PC-3 (cell line): ENCODE results near the gene NSUN5. TPM values are rescaled to one million over a fixed set of nuclear protein-coding genes. Genes with fewer than 3 reads are reported as not detected.
A peak's percentile ranks its signal among the peaks of the same experiment; 100 is the strongest.
"Not testable (repeated sequence)": the region's sequence is repeated elsewhere in the genome, so short reads cannot be mapped to it uniquely, and the experiment has no call there.

Source experiments
- ATAC-seq: fragments of 200-7000 bp; cut with Tn5 transposase; 2 replicates; pipeline ENCODE4 v1.9.1; 2020; ENCODE audit warnings: mild to moderate bottlenecking, moderate library complexity
- BruUV-seq: library from RNA; stranded (reverse); fragments of 400-500 nt; replicated peaks from 2 replicates; lab custom pipeline; 2021; lab: Mats Ljungman, UMichigan
- CTCF ChIA-PET: fragments of 300-600 bp; sonication (Branson Sonifier 250); formaldehyde crosslinking; loops from one replicate; lab custom pipeline; 2022; ENCODE audit warnings: antibody characterized with exemption; lab: Charles Lee
- POLR2A ChIA-PET: fragments of 300-600 bp; sonication (Branson Sonifier 250); formaldehyde crosslinking; loops from one replicate; lab custom pipeline; 2022; ENCODE audit warnings: antibody characterized with exemption; ENCODE audit not compliant: unreplicated experiment; lab: Charles Lee
- DNase-seq: peaks from one replicate; pipeline ENCODE4 v3.0.0-alpha.2; 2015
- H2AFZ ChIP-seq: fragments of 300-600 bp; sonication (generic); 2 replicates; pipeline ENCODE4 v1.6.0; 2016; ENCODE audit warnings: antibody characterized with exemption, low read length
- H3F3A ChIP-seq: fragments of 300-600 bp; sonication (generic); one replicate; pipeline ENCODE4 v1.6.0; 2017; ENCODE audit warnings: antibody characterized with exemption, low read length, control low read depth, mild to moderate bottlenecking; ENCODE audit not compliant: unreplicated experiment
- H3K27ac ChIP-seq: fragments of 300-600 bp; sonication (generic); 2 replicates; pipeline ENCODE4 v1.5.1; 2016; ENCODE audit warnings: mild to moderate bottlenecking, low read length
- H3K27me3 ChIP-seq: fragments of 300-600 bp; sonication (generic); 2 replicates; pipeline ENCODE4 v1.6.1; 2016; ENCODE audit warnings: low read length, mixed read lengths
- H3K36me3 ChIP-seq: fragments of 300-600 bp; sonication (generic); 2 replicates; pipeline ENCODE4 v1.6.1; 2016; ENCODE audit warnings: low read depth, mixed run types, low read length, mixed read lengths
- H3K4me1 ChIP-seq: fragments of 300-600 bp; sonication (generic); 2 replicates; pipeline ENCODE4 v1.5.1; 2016; ENCODE audit warnings: low read length; ENCODE audit not compliant: insufficient read depth
- H3K4me2 ChIP-seq: fragments of 300-600 bp; sonication (generic); 2 replicates; pipeline ENCODE4 v1.6.0; 2016; ENCODE audit warnings: low read length
- H3K4me3 ChIP-seq: fragments of 300-600 bp; sonication (generic); 2 replicates; pipeline ENCODE4 v1.5.1; 2016; ENCODE audit warnings: mild to moderate bottlenecking, low read length, mixed read lengths
- H3K79me2 ChIP-seq: fragments of 300-600 bp; sonication (generic); 2 replicates; pipeline ENCODE4 v1.6.1; 2017; ENCODE audit warnings: low read length, mixed read lengths
- H3K9ac ChIP-seq: fragments of 300-600 bp; sonication (generic); 2 replicates; pipeline ENCODE4 v1.6.0; 2016; ENCODE audit warnings: mild to moderate bottlenecking, low read length
- H3K9me2 ChIP-seq: fragments of 300-600 bp; sonication (generic); replicated peaks from 2 replicates; pipeline ENCODE4 v1.6.1; 2016; ENCODE audit warnings: mixed run types, low read length, mixed read lengths
- H3K9me3 ChIP-seq: fragments of 300-600 bp; sonication (generic); 2 replicates; pipeline ENCODE4 v1.6.1; 2016; ENCODE audit warnings: low read length, mixed read lengths
- H4K20me1 ChIP-seq: fragments of 300-600 bp; sonication (generic); 2 replicates; pipeline ENCODE4 v1.6.1; 2016; ENCODE audit warnings: low read length, mixed read lengths
- intact Hi-C: fragments of 100-400 bp; cut with micrococcal nuclease; formaldehyde crosslinking; loops from 2 replicates; pipeline ENCODE4 v1.9.0; 2023
- total RNA-seq: library from RNA; depleted of rRNA; stranded (reverse); fragments of >200 nt; gene quantifications from 2 replicates; pipeline ENCODE4 v1.2.3, GENCODE V29; 2014; rRNA removed

NSUN5 gene
- total RNA-seq, 1 experiment from 2014 or later, result 36.0 TPM

DNA sequence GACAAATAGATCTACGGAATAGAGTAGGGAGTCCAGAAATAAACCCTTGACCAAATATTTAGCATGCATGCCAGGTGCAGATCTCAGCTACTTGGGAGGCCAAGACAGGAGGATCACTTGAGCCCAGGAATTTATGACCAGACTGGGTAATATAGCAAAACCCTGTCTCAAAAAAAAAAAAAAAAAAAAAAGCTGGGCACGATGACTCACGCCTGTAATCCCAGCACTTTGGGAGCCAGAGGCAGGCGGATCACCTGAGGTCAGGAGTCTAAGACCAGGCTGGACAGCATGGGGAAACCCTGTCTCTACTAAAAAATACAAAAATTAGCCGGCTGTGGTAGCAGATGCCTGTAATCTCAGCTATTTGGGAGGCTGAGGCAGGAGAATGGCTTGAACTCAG lies 31.4 kb downstream of the NSUN5 start:
- CTCF ChIA-PET, BruUV-seq: not testable (repeated sequence)

DNA sequence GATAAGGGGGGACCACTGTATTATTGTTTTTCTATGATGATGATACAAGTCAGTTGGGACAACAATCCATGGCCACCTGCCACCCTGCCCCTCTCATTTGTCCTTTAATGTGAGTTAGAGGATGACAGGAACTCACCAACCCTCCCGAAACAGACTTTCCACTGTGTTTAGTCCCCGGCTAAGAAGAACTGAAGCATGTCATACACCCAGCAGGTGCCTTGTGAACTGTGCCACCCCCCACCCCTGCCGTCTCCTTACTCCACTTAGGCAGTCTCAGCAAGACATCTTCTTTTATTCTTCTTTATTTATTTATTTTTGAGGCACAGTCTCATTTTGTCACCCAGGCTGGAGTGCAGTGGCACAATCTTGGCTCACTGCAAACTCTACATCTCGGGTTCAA lies 40.8 kb downstream of the NSUN5 start:
- H3F3A ChIP-seq, H3K9me2 ChIP-seq, H3K27me3 ChIP-seq, H3K9me3 ChIP-seq, BruUV-seq, H3K9ac ChIP-seq, H3K79me2 ChIP-seq, H3K27ac ChIP-seq, CTCF ChIA-PET, intact Hi-C loops, H3K4me1 ChIP-seq, DNase-seq, POLR2A ChIA-PET, ATAC-seq, H4K20me1 ChIP-seq, H3K4me3 ChIP-seq, H3K36me3 ChIP-seq, H2AFZ ChIP-seq, H3K4me2 ChIP-seq: not testable (repeated sequence)

More for the DNA sequence above, 31.4 kb downstream of the NSUN5 start:
- H3K9ac ChIP-seq, H3K9me2 ChIP-seq, H3K79me2 ChIP-seq, intact Hi-C loops, H3K4me1 ChIP-seq, H3K27ac ChIP-seq, H3F3A ChIP-seq, H2AFZ ChIP-seq, H3K27me3 ChIP-seq, H3K4me2 ChIP-seq, H4K20me1 ChIP-seq, H3K36me3 ChIP-seq, DNase-seq, H3K9me3 ChIP-seq, H3K4me3 ChIP-seq, POLR2A ChIA-PET: not testable (repeated sequence)
- ATAC-seq, result peak; percentile 53

DNA sequence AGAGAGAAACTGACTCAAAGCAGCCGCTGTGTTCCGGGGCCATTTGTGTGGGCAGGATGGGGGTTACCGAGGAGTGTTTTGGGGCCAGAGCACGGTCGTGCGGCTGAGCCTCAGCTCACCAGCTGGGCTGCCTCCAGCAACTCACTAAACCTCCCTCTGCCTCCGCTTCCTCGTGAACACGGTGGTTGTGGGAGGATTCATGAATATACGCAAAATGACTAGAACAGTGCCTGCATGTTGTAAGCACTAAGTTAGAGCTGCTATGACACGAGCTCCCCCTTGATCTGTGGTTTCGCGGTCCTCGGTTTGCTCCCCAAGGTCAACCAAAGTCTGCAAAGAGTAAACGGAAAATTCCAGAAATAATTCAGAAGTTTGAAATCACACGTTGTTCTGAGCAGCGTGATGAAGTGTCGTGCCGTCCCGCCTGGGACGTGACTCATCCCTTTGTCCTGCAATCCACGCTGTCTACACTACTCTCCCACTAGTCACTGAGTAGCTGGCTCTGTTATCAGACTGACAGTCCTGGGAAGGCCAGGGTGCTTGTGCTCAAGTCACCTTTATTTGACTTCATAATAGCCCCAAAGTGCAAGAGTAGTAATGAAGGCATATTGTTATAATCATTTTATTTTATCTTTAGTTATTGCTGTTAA lies 41.8 kb downstream of the NSUN5 start:
- H3F3A ChIP-seq, H3K4me2 ChIP-seq, H3K9me2 ChIP-seq, H3K9ac ChIP-seq, H2AFZ ChIP-seq, H3K4me3 ChIP-seq, H3K27me3 ChIP-seq, POLR2A ChIA-PET, CTCF ChIA-PET, H3K36me3 ChIP-seq, H3K27ac ChIP-seq, DNase-seq, H3K79me2 ChIP-seq, H3K4me1 ChIP-seq, BruUV-seq, H3K9me3 ChIP-seq, H4K20me1 ChIP-seq, intact Hi-C loops: not testable (repeated sequence)
- peak; percentile 95 for ATAC-seq

DNA sequence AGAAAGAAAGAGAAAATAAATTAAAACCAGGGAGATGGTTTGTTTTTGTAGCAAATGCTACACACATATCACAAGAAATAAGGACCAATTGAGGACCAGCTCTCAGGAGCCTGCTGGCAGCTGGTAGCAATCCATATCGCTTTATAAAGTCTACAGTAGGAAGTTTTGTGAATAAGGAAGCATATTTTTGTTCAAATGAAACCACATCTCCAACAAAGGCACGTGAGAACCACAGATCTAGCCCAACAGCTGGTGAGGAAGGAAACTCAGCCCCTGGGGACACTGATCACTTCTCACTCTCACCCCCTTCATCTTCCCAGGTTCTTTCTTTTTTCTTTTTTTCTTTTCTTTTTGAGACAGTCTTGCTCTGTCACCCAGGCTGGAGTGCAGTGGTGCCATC lies 46.2 kb downstream of the NSUN5 start:
- POLR2A ChIA-PET, H3K4me3 ChIP-seq, H3K9me2 ChIP-seq, H3K79me2 ChIP-seq, ATAC-seq, H4K20me1 ChIP-seq, H3K4me2 ChIP-seq, H3K4me1 ChIP-seq, H3F3A ChIP-seq, DNase-seq, H2AFZ ChIP-seq, intact Hi-C loops, CTCF ChIA-PET, H3K9me3 ChIP-seq, BruUV-seq, H3K36me3 ChIP-seq, H3K27me3 ChIP-seq, H3K27ac ChIP-seq, H3K9ac ChIP-seq: not testable (repeated sequence)

Other genes with a start within 250 kb of the NSUN5 start
- gene SPDYE9, start 222.8 kb downstream of the NSUN5 start, total RNA-seq, result not detected in 2 replicates
- gene TRIM50, start 19.3 kb upstream of the NSUN5 start, total RNA-seq, result not detected in 2 replicates
- not detected in 2 replicates for gene FKBP6, start 19.3 kb upstream of the NSUN5 start, total RNA-seq
- gene FZD9, start 125.0 kb upstream of the NSUN5 start, total RNA-seq, result 0.12 and 0.87 TPM in 2 replicates
- gene BAZ1B, start 213.5 kb upstream of the NSUN5 start, total RNA-seq, result 45.5 and 62.5 TPM in 2 replicates
- 41.0 and 46.5 TPM in 2 replicates for gene BCL7B, start 248.9 kb upstream of the NSUN5 start, total RNA-seq